Endothelial cell (in vitro differentiated cells): ENCODE results near the gene OTULIN. TPM values are rescaled to one million over a fixed set of nuclear protein-coding genes. Genes with fewer than 3 reads are reported as not detected.
A peak's percentile ranks its signal among the peaks of the same experiment; 100 is the strongest.

Experiments
- DNase-seq: peaks from one replicate; pipeline ENCODE4 v3.0.0; 2021; ENCODE audit warnings: low spot score
- H3K27ac Mint-ChIP-seq: one replicate; pipeline ENCODE4 v1.8.0; 2021; ENCODE audit warnings: mixed read lengths, inconsistent platforms; ENCODE audit not compliant: unreplicated experiment
- H3K27me3 Mint-ChIP-seq: one replicate; pipeline ENCODE4 v1.8.0; 2021; ENCODE audit warnings: mild to moderate bottlenecking, moderate library complexity, mixed read lengths, inconsistent platforms; ENCODE audit not compliant: unreplicated experiment
- H3K36me3 Mint-ChIP-seq: one replicate; pipeline ENCODE4 v1.8.0; 2021; ENCODE audit warnings: mild to moderate bottlenecking, low read depth, mixed read lengths, inconsistent platforms; ENCODE audit not compliant: unreplicated experiment
- H3K4me1 Mint-ChIP-seq: one replicate; pipeline ENCODE4 v1.8.0; 2021; ENCODE audit warnings: mild to moderate bottlenecking, mixed read lengths, inconsistent platforms; ENCODE audit not compliant: unreplicated experiment
- H3K4me3 Mint-ChIP-seq: one replicate; pipeline ENCODE4 v1.8.0; 2021; ENCODE audit warnings: mild to moderate bottlenecking, mixed read lengths, inconsistent platforms; ENCODE audit not compliant: unreplicated experiment
- H3K9me3 Mint-ChIP-seq: one replicate; pipeline ENCODE4 v1.8.0; 2021; ENCODE audit warnings: mixed read lengths, inconsistent platforms; ENCODE audit not compliant: unreplicated experiment
- CTCF ChIP-seq: fragments of 200-600 bp; sonication (generic); IDR thresholded peaks from one replicate; pipeline ENCODE4 v1.5.0; 2021; ENCODE audit warnings: antibody characterized with exemption; ENCODE audit not compliant: unreplicated experiment
- total RNA-seq: library from RNA; stranded (reverse); fragmentation: NEBNext Ultra II Directional; extraction: Animal tissue kit (Norgen Biotek cat#: 25700); gene quantifications from one replicate; pipeline ENCODE4 v1.2.1, GENCODE V29; 2021; ENCODE audit not compliant: unreplicated experiment

The OTULIN gene
- total RNA-seq, 1 donor from 2014 or later = 39.7 TPM

DNA sequence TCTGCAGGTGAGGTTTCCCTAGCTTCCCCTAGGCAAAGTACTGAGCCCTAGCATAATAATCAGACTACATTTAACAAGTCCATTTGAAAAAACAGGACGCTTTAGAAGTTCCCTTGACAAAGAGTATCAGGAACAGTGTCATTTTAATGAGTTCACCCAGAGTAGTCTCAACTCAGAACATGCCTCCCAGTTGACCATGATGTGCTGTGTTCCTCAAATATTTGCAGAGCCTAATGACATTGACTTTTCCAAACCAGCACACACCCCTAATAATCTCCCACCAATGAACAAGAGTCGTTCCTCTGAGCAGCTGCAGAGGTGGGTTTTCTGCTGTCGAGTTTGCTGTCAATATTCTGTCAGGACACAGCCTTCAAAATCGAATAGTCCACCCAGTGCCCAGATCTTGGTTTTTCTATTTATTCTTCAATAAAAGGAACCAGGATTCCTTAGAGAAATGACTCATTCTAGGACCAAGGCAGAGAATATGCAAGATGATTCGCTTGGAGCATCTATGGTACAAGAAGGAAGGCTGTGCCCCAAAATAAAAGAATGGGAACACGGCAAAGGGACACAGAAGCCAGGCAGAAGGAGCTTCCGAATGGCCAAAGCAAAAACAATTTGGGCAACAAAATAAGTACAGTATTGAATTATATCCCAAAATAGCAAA is 57.6 kb downstream of the OTULIN start:
- H3K9me3 Mint-ChIP-seq = no peaks in the 10 kb centered on the region
- H3K4me1 Mint-ChIP-seq = peaks cover 3% of the 10 kb centered on the region
- no peak overlapping the region for H3K27ac Mint-ChIP-seq
- peaks cover 5% of the 10 kb centered on the region for H3K27me3 Mint-ChIP-seq
- DNase-seq = no peak
- no peak for TF ChIP-seq CTCF
- H3K36me3 Mint-ChIP-seq = peaks cover 11% of the 10 kb centered on the region
- H3K4me3 Mint-ChIP-seq = no peak overlapping the region

DNA sequence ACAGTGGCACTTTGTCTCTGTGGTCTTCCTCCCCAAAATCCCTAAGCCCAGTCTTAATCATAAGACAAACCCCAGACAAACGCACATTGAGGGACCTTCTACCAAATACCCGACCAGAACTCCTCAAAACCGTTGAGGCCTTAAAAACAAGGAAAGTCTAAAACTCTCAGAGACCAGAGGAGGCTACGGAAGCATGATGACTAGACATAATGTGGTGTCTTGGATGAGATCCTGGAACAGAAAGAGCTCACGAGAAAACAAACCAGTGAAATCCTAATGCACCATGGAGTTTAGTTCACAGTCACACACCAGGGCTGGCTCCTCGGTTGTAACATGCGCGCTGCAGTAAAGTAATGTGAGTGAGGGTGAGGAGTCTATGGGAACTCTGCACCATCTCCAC is 58.4 kb downstream of the OTULIN start:
- H3K4me3 Mint-ChIP-seq = no peak overlapping the region
- no peak for DNase-seq
- H3K4me1 Mint-ChIP-seq = peaks cover 8% of the 10 kb centered on the region
- peaks cover 11% of the 10 kb centered on the region for H3K36me3 Mint-ChIP-seq
- no peaks in the 10 kb centered on the region for H3K9me3 Mint-ChIP-seq
- peaks cover 5% of the 10 kb centered on the region for H3K27me3 Mint-ChIP-seq
- no peak overlapping the region for H3K27ac Mint-ChIP-seq
- no peak for TF ChIP-seq CTCF

GRCh38 chr5:14723701-14724132 is 59.2 kb downstream of the OTULIN start:
- Mint-ChIP-seq H3K27me3 (peaks cover 5% of the 10 kb centered on the region), H3K36me3 (peaks cover 5% of the 10 kb centered on the region), H3K9me3 (no peaks in the 10 kb centered on the region), H3K4me1 (peaks cover 16% of the 10 kb centered on the region), H3K4me3 (no peak overlapping the region), H3K27ac (no peak overlapping the region)
- no peak for TF ChIP-seq CTCF
- DNase-seq = no peak

DNA sequence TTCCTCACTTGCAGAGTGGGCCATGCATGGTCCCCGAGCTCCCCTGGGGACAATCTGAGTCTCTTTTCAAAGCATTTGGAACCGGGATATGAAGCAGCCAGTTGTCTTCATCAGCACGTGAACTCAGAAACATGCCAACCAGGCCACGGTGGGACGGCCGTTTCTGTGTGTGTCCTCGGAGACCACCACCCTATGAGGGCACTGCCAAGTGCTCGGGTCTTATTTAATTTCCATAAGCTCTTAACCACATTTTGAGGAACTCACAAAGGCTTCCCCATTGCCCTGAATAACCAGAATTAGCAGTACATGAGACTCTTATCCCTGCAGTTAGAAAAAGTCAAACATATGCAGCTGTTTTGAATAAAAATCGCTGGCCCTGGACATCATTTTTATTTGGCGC is 60.1 kb downstream of the OTULIN start:
- Mint-ChIP-seq H3K27me3 (peaks cover 7% of the 10 kb centered on the region), H3K9me3 (no peaks in the 10 kb centered on the region), H3K4me3 (no peak overlapping the region), H3K36me3 (peaks cover 3% of the 10 kb centered on the region), H3K27ac (no peak overlapping the region), H3K4me1 (peaks cover 17% of the 10 kb centered on the region)
- no peak for DNase-seq
- TF ChIP-seq CTCF = no peak

GRCh38 chr5:14726066-14726838 is 61.7 kb downstream of the OTULIN start:
- Mint-ChIP-seq H3K36me3 (peaks cover 3% of the 10 kb centered on the region), H3K27ac (no peak overlapping the region), H3K27me3 (peaks cover 8% of the 10 kb centered on the region), H3K9me3 (no peaks in the 10 kb centered on the region), H3K4me1 (peaks cover 17% of the 10 kb centered on the region), H3K4me3 (peak overlapping the region; percentile 35)
- no peak for TF ChIP-seq CTCF
- no peak for DNase-seq
